Ishikawa (cell line): ENCODE results near the gene CDC45.

Source experiments
- CEBPB ChIP-seq: IDR thresholded peaks from 2 replicates; pipeline ENCODE4 v1.6.1; 2012
- CREB1 ChIP-seq: IDR thresholded peaks from 2 replicates; pipeline ENCODE4 v1.6.1; 2012; ENCODE audit warnings: low read depth
- EGR1 ChIP-seq: IDR thresholded peaks from 2 replicates; pipeline ENCODE4 v1.6.1; 2012
- EP300 ChIP-seq: IDR thresholded peaks from 2 replicates; pipeline ENCODE4 v1.6.1; 2012; ENCODE audit warnings: borderline replicate concordance
- FOXM1 ChIP-seq: IDR thresholded peaks from 2 replicates; pipeline ENCODE4 v1.6.1; 2012; ENCODE audit warnings: low read depth, borderline replicate concordance
- NFIC ChIP-seq: IDR thresholded peaks from 2 replicates; pipeline ENCODE4 v1.6.1; 2012
- RAD21 ChIP-seq: IDR thresholded peaks from 2 replicates; pipeline ENCODE4 v1.6.1; 2012; ENCODE audit warnings: low read depth
- TAF1 ChIP-seq: IDR thresholded peaks from 2 replicates; pipeline ENCODE4 v1.6.1; 2012; ENCODE audit warnings: low read depth, mild to moderate bottlenecking
- TCF12 ChIP-seq: IDR thresholded peaks from 2 replicates; pipeline ENCODE4 v1.6.1; 2012; ENCODE audit warnings: low read depth
- TEAD4 ChIP-seq: IDR thresholded peaks from 2 replicates; pipeline ENCODE4 v1.6.1; 2012
- YY1 ChIP-seq: IDR thresholded peaks from 2 replicates; pipeline ENCODE4 v1.6.1; 2012; ENCODE audit warnings: low read depth
- ZBTB7A ChIP-seq: IDR thresholded peaks from 2 replicates; pipeline ENCODE4 v1.6.1; 2012; ENCODE audit warnings: low read depth
- TF ChIP-seq, protein P1 (sequence below): IDR thresholded peaks from 2 replicates; pipeline ENCODE4 v1.6.1; 2012
- TF ChIP-seq, protein P2 (sequence below): IDR thresholded peaks from 2 replicates; pipeline ENCODE4 v1.6.1; 2012
- TF ChIP-seq, protein P3 (sequence below): IDR thresholded peaks from 2 replicates; pipeline ENCODE4 v1.6.1; 2012; ENCODE audit warnings: low read depth, mild to moderate bottlenecking

CDC45 gene

DNA sequence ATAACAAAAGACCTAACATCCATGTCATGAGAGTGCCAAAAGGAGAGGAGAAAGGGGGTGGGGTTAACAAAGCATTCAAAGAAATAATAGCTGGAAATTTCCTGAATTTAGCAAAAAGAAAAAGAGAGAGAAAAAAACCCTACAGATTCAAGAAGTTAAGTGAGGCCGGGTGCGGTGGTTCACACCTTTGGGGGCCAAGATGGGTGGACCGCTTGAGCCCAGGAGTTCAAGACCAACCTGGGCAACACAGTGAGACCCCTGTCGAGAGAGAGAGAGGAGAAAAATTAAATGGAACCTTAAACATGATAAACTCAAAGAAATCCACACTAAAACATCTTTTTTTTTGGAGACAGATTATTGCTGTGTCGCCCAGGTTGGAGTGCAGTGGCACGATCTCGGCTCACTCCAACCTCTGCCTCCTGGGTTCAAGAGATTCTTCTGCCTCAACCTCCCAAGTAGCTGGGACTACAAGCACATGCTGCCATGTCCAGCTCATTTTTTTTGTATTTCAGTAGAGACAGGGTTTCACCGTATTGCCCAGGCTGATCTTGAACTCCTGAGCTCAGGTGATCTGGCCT lies 53.4 kb downstream of the CDC45 start:
- TF ChIP-seq, protein P1, sequence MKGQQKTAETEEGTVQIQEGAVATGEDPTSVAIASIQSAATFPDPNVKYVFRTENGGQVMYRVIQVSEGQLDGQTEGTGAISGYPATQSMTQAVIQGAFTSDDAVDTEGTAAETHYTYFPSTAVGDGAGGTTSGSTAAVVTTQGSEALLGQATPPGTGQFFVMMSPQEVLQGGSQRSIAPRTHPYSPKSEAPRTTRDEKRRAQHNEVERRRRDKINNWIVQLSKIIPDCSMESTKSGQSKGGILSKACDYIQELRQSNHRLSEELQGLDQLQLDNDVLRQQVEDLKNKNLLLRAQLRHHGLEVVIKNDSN: no peak
- TF ChIP-seq YY1 (no peak), CREB1 (no peak), ZBTB7A (no peak), TCF12 (no peak), RAD21 (no peak), FOXM1 (no peak), EP300 (no peak), EGR1 (no peak), TAF1 (no peak), NFIC (no peak), CEBPB (no peak), TEAD4 (no peak)
- TF ChIP-seq, protein P2, sequence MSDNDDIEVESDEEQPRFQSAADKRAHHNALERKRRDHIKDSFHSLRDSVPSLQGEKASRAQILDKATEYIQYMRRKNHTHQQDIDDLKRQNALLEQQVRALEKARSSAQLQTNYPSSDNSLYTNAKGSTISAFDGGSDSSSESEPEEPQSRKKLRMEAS: no peak
- TF ChIP-seq, protein P3, sequence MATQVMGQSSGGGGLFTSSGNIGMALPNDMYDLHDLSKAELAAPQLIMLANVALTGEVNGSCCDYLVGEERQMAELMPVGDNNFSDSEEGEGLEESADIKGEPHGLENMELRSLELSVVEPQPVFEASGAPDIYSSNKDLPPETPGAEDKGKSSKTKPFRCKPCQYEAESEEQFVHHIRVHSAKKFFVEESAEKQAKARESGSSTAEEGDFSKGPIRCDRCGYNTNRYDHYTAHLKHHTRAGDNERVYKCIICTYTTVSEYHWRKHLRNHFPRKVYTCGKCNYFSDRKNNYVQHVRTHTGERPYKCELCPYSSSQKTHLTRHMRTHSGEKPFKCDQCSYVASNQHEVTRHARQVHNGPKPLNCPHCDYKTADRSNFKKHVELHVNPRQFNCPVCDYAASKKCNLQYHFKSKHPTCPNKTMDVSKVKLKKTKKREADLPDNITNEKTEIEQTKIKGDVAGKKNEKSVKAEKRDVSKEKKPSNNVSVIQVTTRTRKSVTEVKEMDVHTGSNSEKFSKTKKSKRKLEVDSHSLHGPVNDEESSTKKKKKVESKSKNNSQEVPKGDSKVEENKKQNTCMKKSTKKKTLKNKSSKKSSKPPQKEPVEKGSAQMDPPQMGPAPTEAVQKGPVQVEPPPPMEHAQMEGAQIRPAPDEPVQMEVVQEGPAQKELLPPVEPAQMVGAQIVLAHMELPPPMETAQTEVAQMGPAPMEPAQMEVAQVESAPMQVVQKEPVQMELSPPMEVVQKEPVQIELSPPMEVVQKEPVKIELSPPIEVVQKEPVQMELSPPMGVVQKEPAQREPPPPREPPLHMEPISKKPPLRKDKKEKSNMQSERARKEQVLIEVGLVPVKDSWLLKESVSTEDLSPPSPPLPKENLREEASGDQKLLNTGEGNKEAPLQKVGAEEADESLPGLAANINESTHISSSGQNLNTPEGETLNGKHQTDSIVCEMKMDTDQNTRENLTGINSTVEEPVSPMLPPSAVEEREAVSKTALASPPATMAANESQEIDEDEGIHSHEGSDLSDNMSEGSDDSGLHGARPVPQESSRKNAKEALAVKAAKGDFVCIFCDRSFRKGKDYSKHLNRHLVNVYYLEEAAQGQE: no peak

DNA sequence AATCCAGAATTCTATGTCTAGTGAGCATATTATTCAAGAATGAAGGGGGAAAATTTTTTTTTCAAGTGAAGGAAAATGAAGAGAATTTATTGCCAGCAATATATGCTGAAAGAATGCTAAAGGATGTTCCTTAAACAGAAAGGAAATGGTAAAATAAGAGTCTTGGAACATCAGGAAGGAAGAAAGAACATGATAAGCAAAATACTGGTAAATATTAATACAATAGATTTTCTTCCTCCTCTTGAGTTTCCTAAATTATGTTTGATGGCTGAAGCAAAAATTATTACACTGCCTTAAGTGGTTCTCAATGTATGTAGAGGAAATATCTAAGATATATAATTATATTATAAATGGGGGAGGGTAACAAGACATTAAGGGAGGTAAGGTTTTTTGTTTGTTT lies 54.1 kb downstream of the CDC45 start:
- TF ChIP-seq TCF12 (no peak), EGR1 (no peak), TEAD4 (no peak)

DNA sequence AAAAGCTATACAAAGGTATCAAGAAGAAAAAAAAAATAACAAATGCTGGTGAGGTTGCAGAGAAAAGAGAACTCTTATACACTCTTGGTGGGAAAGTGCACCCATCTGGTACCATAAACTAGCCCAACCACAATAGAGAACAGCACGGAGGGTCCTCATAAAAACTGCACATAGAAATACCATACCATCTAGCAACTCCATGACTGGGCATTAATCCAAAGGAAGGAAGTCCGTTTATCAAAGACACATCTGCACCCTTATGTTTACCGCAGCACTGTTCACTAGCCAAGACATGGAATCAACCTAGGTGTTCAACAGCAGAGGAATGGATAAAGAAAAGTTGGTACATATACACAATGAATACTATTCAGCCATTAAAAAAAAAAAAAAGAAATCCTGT lies 55.3 kb downstream of the CDC45 start:
- TF ChIP-seq, protein P3: no peak
- TF ChIP-seq FOXM1: no peak
- no peak for TF ChIP-seq TAF1
- TF ChIP-seq ZBTB7A: no peak
- no peak for TF ChIP-seq EP300
- no peak for TF ChIP-seq CREB1
- no peak for TF ChIP-seq TEAD4
- no peak for TF ChIP-seq EGR1
- TF ChIP-seq CEBPB: no peak

DNA sequence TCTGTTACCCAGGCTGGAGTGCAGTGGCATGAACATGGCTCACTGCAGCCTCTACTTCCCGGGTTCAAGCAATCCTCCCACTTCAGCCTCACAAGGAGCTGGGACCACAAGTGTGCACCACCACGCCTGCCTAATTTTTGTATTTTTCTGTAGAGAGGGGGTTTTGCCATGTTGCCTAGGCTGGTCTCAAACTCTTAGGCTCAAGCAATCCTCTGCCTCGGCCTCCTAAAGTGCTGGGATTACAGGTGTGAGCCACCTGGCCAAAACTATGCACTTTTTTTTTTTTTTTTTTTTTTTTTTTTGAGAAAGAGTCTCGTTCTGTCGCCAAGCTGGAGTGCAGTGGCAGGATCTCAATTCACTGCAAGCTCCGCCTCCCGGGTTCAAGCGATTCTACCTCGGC lies 56.8 kb downstream of the CDC45 start:
- TF ChIP-seq, protein P1: no peak
- no peak for TF ChIP-seq TAF1
- no peak for TF ChIP-seq EP300
- no peak for TF ChIP-seq FOXM1
- TF ChIP-seq TEAD4: no peak
- no peak for TF ChIP-seq EGR1
- TF ChIP-seq ZBTB7A: no peak
- TF ChIP-seq, protein P3: no peak
- TF ChIP-seq NFIC: no peak
- no peak for TF ChIP-seq TCF12
- no peak for TF ChIP-seq YY1
- no peak for TF ChIP-seq RAD21
- TF ChIP-seq CEBPB: no peak

DNA sequence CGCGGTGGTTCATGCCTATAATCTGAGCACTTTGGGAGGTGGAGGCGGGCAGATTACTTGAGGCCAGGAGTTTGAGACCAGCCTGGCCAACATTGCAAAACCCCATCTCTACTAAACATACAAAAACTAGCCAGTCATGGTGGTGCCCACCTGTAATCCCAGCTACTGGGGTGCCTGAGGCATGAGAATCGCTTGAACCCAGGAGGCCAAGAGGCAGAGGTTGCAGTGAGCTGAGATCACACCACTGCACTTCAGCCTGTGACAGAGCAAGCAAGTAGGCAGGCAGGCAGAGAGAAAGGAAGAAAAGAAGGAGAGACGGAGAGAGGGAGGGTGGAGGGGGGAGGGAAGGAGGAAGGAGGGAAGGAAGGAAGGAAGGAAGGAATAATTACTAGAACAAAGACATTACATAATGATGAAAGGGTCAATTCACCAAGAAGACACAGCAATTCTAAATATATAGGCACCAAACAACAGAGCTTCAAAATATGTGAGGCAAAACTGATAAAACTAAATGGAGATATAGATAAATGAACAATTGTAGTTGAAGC lies 58.3 kb downstream of the CDC45 start:
- TF ChIP-seq, protein P3: no peak
- TF ChIP-seq ZBTB7A (no peak), RAD21 (no peak), YY1 (no peak), TAF1 (no peak), CREB1 (no peak), TCF12 (no peak), TEAD4 (no peak)
- TF ChIP-seq, protein P2: no peak
- TF ChIP-seq, protein P1: no peak
